HG03139 (cell line): ENCODE data around the gene KNOP1.
"Not testable (repeated sequence)": the region's sequence is repeated elsewhere in the genome, so short reads cannot be mapped to it uniquely, and the experiment has no call there.

Experiments used
- ATAC-seq: cut with Tn5 transposase; IDR thresholded peaks from one replicate; pipeline ENCODE4 v1.9.1; 2021; ENCODE audit not compliant: unreplicated experiment

Gene KNOP1

GRCh38 chr16:19688396-19689024 lies 29.5 kb downstream of the KNOP1 start:
- no peak for ATAC-seq

- no peak for ATAC-seq
These were observed 30.7 kb downstream of the KNOP1 start for GRCh38 chr16:19687279-19687678.

- ATAC-seq: no peak
These were observed 32.9 kb downstream of the KNOP1 start for GRCh38 chr16:19685176-19685575.

- ATAC-seq: no peak
These were observed 34.4 kb downstream of the KNOP1 start for GRCh38 chr16:19683453-19684236.

- ATAC-seq: no peak
These were observed 36.4 kb downstream of the KNOP1 start for GRCh38 chr16:19681637-19682036.

- no peak for ATAC-seq
These were observed 37.1 kb downstream of the KNOP1 start for GRCh38 chr16:19680881-19681340.

GRCh38 chr16:19679281-19679680 lies 38.7 kb downstream of the KNOP1 start:
- not testable (repeated sequence) for ATAC-seq

GRCh38 chr16:19678804-19679203 lies 39.2 kb downstream of the KNOP1 start:
- no peak for ATAC-seq

- no peak for ATAC-seq
These were observed 40.6 kb downstream of the KNOP1 start for GRCh38 chr16:19677402-19677801.

- ATAC-seq: no peak
These were observed 43.5 kb downstream of the KNOP1 start for GRCh38 chr16:19674485-19674884.

GRCh38 chr16:19672378-19672777 lies 45.6 kb downstream of the KNOP1 start:
- no peak for ATAC-seq

- no peak for ATAC-seq
These were observed 51.5 kb downstream of the KNOP1 start for GRCh38 chr16:19666477-19666876.

- not testable (repeated sequence) for ATAC-seq
These were observed 52.7 kb downstream of the KNOP1 start for GRCh38 chr16:19665313-19665712.

GRCh38 chr16:19664166-19664565 lies 53.9 kb downstream of the KNOP1 start:
- ATAC-seq: no peak

GRCh38 chr16:19662351-19662750 lies 55.7 kb downstream of the KNOP1 start:
- no peak for ATAC-seq

GRCh38 chr16:19660432-19660831 lies 57.6 kb downstream of the KNOP1 start:
- no peak for ATAC-seq

GRCh38 chr16:19659554-19659953 lies 58.5 kb downstream of the KNOP1 start:
- no peak for ATAC-seq

- no peak for ATAC-seq
These were observed 60.2 kb downstream of the KNOP1 start for GRCh38 chr16:19657831-19658230.

GRCh38 chr16:19655242-19655777 lies 62.7 kb downstream of the KNOP1 start:
- no peak for ATAC-seq

- no peak for ATAC-seq
These were observed 63.9 kb downstream of the KNOP1 start for GRCh38 chr16:19654147-19654546.
